ENCODE data around the gene PDF. TPM values are rescaled to one million over a fixed set of nuclear protein-coding genes. Genes with fewer than 3 reads are reported as not detected.

Gene PDF
- polyA plus RNA-seq, 4 donors: 3.0 to 7.7 (median 3.5) TPM

DNA sequence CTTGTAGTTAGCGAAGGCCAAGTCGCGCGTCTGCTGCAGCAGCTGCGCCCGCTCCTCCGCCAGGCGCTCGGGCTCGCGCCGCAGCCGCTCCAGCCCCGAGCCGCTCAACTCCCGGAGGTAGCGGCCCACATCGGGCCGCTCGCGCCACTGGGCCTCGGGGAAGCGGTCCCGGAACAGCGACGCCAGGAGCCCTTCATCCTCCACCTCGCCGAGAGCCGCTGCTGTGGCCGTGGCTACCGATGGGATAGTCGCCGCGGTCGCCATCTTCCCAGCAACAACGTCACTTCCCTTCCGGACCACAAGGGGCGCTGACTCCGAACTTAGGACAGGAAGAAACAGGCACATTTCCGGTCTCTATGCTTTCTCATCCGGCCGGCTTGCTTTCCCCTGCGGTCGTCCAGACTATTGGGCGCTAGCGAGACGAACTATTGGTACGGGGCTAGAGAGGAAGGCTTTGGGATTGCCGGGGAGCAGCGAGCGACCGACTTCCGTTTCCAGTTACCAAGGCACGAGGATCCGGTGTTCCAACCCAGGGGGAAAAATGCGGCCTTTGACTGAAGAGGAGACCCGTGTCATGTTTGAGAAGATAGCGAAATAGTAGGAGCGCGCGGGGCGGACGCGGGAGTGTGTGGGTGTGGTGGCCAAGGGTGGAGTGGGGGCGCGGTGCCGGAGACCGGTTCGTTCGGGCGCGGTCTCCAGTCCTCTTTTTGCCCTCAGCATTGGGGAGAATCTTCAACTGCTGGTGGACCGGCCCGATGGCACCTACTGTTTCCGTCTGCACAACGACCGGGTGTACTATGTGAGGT, 9.1 kb upstream of the PDF start, which contains the start of the genes COG8 and NIP7:
TSS of gene COG8 (minus strand) at position 276 of the 806 bp plus-strand sequence. CDS start at position 264, 12 bp downstream.
TSS of gene NIP7 (plus strand) at position 484 of the 806 bp plus-strand sequence. CDS start at position 542, 58 bp downstream.
- peak; percentile 95 to 98 (median 97) for DNase-seq (ENCODE audit: low read depth in 4 of 4, low spot score in 3 of 4)

DNA sequence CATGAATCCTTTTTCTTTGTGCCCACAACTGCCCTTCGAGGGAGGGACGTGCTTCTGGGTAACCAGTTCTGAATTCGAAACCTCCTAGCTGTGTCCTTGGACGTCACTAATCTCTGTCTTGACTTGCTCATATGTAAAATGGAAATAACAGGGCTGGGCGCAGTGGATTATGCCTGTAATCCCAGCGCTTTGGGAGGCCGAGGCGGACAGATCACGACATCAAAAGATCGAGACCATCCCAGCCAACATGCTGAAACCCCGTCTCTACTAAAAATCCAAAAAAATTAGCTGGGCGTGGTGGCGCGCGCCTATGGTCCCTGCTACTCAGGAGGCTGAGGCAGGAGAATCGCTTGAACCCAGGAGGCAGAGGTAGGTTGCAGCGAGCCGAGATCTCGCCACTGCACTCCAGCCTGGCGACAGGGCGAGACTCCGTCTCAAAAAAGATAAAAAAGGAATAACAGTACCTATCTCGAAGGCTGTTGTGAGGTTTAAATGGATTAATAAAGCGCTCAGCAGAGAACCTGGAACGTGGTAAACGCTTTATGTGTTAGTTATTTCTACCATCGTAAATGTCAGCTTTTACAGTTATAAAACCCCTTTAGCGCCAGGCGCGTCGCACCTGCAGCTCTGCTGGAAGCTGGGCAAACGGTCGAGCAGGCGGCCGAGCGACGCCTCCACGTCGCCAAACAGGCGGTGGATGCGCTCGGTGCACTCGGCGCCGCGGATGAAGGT, 8.3 kb upstream of the PDF start:
- no peak for DNase-seq (ENCODE audit: low read depth in 4 of 4, low spot score in 3 of 4)

DNA sequence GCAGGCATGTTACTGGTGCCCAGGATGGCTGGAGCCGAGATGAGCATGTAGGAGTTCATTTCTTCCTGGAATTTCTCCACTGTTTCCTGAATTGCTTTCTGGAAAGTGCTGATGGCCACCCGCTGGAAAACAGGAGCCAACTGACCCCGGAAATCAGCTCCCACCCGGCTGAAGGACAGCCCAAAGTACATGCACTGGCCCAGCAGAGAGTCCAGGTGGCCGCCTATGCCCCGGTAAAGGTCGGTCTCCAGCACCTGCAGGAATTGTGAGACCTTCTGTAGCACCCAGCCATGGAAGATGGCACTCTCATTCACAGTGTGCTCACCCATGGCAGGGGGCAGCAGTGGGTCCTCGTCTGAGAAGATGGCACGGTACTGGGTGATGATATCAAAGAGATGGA, 4.3 kb upstream of the PDF start:
- no peak for DNase-seq (ENCODE audit: low read depth in 4 of 4, low spot score in 3 of 4)

DNA sequence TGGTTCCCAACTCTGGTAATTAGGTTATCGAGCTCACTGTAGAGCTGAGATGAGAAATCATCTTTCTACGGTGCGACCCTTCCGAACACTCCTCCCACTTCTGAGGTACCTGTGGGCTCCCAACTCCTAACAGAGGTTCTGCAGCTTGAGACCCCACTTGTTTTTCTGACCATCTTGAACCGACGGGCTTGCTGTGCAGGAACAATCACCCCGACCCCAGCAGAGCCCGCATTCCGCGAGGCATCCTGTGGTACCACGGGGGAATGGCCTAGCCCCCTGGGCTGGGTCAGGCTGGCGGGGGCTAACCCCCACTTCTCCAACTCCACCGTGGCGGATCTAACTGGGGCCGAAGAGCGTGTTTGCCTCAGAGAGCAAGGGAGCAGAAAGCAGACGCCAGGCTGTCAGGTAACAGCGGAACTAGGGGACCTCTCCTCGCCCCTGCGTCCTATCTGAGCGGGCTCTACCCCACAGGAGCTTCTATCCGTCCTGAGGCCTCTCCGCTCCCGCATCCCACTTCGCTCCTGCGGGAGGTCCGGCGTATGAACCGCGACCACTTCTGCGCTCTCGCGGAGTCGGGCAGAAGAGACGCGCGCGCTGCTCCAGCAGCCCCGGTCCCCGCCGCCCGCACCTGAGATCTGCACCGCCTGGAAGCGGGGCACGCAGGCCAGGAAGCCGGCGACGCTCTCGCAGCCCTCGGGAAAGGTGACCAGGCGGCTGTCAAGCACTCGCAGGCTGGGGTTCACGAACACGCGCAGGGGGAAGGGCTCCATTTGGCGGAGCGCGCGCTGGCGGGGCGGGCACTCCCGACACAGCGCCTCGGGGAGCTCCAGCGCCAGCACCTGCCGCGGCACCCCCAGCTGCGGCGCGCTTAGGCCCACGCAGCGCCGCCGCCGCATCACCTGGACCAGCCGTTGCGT, 761 bp downstream of the PDF start:
- no peak for DNase-seq (ENCODE audit: low read depth in 4 of 4, low spot score in 3 of 4)

DNA sequence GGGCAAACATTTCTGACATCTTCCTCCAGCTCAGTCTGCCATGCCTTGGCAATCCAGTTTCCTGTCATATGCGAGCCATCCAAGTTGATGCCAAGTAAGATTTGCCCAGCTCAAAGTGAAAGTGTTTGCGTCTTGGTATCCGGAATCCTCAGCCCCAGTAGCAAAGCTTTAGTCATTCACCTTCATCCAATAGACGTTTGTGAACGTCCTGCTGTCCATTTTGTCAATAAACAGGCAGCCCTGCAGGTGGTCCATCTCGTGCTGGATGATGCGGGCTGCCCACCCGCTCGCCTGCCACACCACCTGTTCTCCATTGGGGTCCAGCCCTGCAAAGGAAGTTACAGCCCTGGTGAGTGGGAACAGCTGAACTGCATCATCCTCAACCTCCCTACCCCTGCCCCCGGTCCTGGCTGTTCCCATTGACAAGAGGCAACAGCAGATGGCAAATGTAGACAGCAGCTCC, 1.5 kb downstream of the PDF start:
- DNase-seq (ENCODE audit: low read depth in 4 of 4, low spot score in 3 of 4): no peak

DNA sequence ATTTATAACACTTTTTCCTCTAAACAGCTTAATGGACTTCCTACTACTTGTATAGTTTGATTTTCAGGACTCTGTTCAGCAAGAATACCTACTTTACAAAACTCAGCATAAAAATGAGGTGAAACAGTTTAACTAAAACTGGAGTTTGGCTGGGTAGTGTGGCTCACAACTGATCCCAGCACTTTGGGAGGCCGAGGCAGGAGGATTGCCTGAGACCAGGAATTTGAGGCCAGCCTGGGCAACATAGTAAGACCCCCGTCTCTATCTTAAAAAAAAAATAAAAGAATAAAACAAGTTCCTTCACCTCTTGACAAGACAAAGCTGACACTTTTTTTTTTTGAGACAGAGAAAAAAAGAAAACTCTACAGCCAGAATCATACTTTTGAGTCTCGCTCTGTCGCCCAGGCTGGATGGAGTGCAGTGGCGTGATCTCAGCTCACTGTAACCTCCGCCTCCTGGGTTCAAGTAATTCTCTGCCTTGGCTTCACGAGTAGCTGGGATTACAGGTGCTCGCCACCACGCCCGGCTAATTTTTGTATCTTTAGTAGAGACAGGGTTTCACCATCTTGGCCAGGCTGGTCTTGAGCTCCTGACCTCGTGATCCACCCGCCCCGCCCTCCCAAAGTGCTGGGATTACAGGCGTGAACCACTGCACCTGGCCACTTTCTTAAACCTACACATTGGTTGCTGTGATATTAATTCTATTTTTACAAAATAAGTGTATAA, 2.6 kb downstream of the PDF start:
- no peak for DNase-seq (ENCODE audit: low read depth in 4 of 4, low spot score in 3 of 4)

DNA sequence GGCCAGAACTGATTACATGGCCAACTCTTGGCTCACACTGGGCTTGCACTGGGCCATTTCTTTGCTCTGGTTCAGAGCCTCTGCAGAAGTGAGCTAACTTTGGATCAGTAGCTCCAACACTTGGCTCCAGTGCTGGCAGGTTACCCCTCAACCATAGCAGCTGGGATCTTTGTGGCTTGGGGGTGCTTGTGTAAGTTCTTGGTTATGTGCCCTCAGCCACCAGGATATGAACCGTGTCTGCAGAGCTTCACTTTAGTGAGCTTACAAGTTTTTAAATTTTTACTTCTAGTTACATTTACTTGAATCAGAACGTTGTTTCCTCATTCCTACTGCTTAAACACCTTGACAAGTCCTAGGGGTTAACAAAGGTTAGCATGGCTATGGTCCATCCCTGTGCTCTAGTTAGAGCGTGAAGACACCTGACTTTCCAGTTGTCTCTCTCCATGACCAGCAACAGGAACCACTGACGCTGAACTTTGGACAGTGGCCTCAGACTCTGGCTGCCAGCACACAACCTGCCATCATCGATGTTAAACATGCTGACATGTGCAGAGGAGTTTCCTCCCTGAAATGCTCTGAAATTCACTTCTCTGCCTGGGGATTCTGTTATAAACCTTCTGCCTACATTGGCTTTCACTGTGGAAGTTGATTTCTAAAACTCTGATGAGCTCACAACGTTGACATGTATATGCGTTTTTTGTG, 4.1 kb downstream of the PDF start:
- DNase-seq (ENCODE audit: low read depth in 4 of 4, low spot score in 3 of 4): no peak

DNA sequence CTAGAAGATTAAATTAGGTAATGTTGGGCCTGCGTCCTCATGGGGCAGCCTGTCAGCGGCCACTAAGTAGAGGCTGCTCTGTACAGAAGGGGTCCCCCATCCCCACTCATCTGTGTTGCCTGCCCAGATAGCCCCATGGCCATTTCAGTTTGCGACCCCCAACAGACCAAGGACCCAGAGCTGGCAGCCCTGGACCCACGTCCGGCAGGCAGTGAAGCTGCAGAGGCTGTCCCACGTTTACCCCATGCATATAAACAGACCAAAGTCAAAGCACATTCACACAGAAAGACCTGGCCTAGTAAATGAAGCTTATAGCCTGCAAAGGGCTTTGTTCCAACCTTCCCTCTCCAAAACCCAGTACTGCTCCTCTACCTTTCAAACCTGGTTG, 4.6 kb downstream of the PDF start:
- DNase-seq (ENCODE audit: low read depth in 4 of 4, low spot score in 3 of 4): no peak

DNA sequence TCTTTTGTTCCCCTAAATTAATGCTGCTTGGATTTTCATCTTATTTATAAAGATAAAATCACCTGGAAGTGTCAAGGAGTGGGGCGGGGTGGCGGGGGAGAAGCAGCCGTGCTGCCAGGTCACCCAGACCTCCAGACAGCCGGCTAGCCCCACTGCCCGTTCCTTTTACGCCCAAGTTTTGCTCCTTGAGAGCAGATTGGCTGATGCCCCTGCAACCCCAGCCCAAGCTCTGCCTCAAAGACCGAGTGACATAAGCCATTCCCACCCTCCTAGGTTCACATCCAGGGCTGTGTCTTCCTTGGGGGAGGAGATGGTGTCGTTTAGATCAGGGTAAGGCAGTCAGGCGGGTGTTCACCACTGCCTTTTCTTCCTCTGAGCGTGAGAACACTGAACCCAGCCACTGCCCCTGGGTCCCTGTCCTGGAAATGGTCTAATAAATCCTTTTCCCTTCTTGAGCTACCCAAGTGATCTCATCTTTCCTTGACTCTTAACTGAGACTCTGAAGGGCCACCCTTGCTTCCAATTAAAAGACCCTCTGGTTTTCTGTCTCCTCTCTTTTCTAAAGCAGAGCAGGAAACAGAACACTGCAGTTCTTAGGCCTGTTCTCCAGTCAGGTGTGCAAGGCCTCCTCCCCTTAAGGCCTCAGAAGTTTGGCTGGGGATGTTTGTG, 5.7 kb downstream of the PDF start:
- DNase-seq (ENCODE audit: low read depth in 4 of 4, low spot score in 3 of 4): no peak

DNA sequence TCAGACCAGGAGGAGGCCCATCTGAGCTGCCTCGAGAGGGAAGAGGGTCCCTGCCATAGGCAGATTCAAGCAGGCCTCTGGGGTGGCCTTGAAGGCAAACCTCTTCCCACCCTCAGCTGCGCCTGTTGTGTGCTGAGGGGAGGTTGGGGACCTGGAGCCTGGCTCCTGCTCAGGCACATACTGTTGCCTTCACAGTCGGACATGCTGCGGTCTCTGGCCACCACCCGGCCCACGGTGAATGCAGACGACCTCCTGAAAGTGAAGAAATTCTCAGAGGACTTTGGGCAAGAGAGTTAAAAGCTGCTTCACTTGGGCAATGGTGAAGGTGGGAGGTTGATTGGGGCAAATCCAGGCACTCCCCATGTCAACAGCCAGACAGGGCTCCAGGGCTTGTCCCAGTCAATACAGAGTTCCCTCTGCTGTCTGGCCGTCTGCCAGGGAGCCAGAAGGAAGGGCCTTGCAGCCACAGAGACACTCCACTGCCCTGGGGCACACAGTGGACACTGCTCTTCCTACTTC, 6.3 kb downstream of the PDF start:
- DNase-seq (ENCODE audit: low read depth in 4 of 4, low spot score in 3 of 4): no peak

DNA sequence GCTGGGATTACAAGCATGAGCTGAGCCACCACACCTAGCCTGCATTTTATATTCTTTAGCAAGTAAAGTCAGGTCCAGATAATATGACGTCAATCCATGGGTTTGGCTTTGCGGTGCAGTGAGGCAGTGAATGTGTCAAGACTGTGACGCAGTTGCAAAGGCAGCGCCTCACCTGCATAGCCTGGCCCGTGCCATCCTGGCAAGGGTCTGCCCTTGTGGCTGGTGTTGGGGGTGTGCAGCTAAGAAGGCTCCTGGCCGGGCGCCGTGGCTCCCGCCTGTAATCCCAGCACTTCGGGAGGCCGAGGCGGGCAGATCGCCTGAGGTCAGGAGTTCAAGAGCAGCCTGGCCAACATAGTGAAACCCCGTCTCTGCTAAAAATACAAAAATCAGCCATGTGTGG, 7.0 kb downstream of the PDF start:
- DNase-seq (ENCODE audit: low read depth in 4 of 4, low spot score in 3 of 4): no peak

DNA sequence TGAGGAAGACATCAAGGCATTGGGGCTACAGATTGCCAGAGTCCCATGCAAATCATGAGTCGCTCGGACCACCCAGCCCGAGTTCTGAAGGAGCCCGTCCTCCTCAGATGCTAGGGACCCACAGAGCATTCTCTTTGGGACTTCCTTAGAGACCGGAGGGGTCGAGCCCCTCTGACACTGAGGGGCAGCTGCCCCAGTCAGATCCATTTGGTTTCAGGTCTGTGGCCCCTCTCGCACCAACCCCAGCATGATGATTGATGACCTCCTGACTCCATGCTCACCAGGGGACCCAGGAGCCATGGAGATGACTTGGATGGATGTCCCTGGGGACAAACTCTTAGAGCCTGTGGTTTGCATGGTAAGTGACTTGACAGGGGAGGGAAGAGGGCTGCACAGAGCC, 8.0 kb downstream of the PDF start:
- DNase-seq (ENCODE audit: low read depth in 4 of 4, low spot score in 3 of 4): no peak

DNA sequence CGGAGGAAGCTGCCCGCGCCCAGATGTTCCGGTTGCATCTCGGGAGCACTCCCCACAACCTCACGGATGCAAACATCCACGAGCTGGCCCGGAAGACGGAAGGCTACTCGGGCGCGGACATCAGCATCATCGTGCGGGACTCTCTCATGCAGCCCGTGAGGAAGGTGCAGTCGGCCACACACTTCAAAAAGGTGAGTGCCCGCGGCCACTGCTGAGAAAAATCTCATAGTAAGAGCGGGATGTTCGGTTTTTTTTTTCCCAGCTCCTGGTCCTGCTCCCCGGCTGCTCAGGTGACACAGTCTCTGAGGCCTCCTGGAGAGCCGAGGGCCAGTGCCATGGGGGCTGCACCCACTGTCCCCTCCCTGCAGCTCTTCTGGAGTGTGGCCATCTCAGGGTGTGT, 9.3 kb downstream of the PDF start:
- DNase-seq (ENCODE audit: low read depth in 4 of 4, low spot score in 3 of 4): no peak

DNA sequence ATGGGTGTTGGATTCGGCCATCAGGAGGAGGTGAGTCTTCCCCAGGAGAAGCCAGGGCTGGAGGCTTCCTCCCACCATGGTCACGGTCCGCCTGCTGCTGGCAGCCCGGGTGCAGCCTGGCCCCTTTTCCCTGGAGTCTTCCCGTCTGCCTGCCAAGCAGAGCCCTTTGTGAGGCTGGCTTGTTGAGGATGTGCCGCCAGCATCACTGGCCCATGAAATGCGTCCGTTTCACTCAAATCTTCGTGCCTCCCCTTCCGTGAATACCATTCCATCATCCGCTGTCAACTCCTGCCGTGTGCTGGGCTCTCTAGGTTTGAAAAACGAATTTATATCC, 9.7 kb downstream of the PDF start:
- no peak for DNase-seq (ENCODE audit: low read depth in 4 of 4, low spot score in 3 of 4)

DNA sequence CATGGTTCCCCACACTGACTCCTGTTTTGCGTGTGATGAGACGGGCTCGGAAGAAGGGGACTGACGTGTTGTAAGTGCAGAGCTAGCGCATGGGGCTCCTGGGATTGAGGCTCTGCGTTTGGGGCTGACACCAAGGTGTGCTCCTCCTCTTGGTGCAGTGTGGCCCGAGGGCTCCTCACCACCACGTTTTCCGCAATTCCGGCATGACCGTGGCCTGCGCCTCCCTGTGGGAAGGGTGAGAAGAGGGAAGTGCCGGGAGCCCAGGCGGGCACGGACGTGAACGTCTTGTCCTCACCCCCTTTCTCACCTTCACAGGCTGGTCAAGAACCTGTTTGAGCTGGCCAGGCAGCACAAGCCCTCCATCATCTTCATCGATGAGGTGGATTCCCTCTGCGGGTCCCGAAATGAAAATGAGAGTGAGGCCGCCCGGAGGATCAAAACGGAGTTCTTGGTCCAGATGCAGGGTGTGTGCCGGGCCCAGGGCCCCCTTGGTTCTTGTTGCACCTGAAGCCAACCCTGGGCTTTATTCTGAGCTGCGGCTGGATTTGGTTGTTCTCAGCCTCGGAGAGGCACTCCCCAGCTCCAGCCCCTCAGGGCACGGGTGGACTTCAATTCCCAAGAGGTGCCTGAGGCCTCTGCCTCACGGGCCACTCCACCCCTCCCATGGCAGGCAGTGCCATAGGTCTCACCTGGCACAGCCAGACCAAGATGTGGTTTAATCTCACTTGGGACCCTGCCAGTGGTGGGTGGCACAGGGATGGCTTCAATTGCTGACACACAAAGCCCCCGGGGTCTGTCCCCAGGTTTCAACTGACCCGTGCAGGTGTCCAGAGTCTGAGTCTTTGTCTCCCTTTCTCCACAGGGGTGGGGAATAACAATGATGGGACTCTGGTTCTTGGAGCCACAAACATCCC, 10.3 kb downstream of the PDF start:
- no peak for DNase-seq (ENCODE audit: low read depth in 4 of 4, low spot score in 3 of 4)

DNA sequence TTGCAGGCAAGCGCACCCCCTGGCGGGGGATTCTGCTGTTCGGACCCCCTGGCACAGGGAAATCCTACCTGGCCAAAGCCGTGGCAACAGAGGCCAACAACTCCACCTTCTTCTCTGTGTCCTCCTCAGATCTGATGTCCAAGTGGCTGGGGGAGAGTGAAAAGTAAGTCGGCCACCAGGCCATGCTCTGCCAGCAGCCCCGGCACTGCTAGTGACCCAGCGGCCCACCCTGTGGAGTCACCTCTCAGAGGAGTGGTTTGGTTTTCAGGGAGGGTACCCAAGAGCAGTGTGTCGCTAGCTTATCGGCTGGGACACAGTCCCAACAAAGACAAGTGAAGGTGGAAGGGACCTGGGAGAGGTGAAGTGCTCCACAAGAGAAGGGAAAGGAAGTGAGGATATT, 11.0 kb downstream of the PDF start:
- DNase-seq (ENCODE audit: low read depth in 4 of 4, low spot score in 3 of 4): no peak

DNA sequence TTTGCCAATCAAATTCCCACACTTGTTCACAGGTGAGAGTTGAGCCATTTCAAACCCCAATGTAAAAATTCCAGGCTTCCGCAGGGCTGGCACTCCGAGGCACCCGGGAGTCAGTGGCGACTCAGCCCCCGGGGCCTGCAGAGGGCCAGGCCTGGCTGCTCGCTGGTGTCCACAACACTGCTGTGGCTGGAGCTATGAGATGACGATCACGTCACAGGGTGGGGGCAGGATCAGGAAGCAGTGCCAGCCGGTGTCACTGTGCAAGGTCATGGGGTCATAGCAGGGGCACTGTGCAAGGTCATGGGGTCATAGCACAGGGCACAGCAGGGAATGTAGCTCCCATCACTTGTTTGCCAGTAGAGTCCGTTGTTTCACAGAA, 11.5 kb downstream of the PDF start:
- DNase-seq (ENCODE audit: low read depth in 4 of 4, low spot score in 3 of 4): no peak
